ENCODE measurements around the gene SSBP2.

DNA sequence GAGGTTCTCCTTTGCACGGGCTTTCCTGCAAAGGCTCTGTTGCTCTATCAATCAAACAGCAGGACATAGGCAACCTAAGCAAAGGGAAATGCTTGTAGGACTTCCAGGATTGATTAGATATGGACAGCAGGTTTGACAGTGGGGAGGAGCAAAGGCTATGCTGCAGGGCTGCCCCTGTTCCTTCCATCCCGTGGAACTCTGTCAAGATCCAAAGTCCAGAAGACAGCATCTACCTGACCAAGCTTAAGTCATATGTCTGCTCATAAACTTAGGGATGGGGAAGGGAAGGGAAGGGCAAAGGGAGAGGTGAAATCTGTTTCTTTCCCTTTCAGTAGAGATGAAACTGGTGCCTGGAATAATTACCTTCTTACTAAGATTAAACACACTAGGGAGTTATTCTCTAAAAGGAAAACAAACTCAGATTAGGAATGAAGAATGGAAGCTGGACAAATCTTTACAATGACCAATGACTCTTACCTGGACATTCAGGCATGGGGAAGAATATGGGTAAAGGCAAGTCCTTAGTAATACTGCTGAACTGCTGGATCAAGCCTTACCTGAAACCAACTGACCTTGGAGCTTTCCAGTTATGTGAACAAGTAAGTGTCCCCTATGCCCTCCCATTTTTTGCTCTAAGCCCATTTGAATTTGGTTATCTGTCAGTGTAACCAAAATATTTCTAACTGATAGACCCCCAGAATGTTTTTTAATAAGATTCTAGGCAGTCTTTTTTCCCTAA lies 348.5 kb downstream of the SSBP2 start:
- TF ChIP-seq TAF1 (IDR thresholded peaks at IDR 0.05; ENCODE audit: borderline replicate concordance, low read depth, low read length) (no peak), POLR2AphosphoS5 (IDR thresholded peaks at IDR 0.05; ENCODE audit: low read depth, low read length) (no peak), POLR2A (IDR thresholded peaks at IDR 0.05; ENCODE audit: low read depth, low read length) (no peak)

Data from GM12892 (cell line).